DMS79 (cell line): ENCODE results near the gene ZNF276.
"Not testable (repeated sequence)": the region's sequence is repeated elsewhere in the genome, so short reads cannot be mapped to it uniquely, and the experiment has no call there.

Source experiments
- DNase-seq: peaks from one replicate; lab custom pipeline; 2025; lab: John Stamatoyannopoulos, UW

Gene ZNF276

DNA sequence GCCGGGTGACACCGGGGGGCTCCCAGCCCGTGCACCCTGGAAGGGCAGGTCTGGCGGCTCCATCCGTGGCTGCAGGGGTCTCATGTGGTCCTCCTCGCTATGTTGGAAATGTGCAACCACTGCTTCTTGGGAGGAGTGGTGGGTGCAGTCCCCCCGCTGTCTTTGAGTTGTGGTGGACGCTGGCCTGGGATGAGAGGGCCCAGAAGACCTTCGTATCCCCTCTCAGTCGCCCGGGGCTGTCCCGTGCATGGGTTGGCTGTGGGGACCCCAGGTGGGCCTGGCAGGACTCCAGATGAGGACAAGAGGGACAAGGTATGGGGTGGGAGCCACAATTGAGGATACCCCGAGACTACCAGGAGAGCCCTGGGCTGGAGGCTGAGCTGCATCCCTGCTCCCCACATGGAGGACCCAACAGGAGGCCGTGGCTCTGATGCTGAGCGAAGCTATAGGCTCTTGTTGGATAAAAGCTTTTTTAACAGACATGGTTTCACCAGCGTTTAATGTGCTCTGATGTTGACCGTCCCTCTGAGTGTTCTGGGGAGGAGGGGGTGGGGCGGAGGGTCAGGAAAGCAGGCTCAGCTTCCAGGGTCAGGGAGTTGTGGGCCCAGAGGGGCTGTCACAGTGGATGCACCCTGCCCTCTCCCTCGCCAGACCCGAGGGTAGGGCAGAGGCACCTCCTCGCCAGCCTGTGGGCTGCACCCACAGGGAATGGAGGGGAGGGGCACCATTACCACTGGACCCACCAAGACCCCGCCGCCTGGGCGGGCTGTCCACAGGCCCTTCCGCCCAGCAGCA, 25.3 kb upstream of the ZNF276 start:
- DNase-seq: no peak

GRCh38 chr16:89696670-89697128, 24.6 kb upstream of the ZNF276 start:
- DNase-seq: no peak

GRCh38 chr16:89697161-89697615, 24.1 kb upstream of the ZNF276 start:
- DNase-seq: no peak

DNA sequence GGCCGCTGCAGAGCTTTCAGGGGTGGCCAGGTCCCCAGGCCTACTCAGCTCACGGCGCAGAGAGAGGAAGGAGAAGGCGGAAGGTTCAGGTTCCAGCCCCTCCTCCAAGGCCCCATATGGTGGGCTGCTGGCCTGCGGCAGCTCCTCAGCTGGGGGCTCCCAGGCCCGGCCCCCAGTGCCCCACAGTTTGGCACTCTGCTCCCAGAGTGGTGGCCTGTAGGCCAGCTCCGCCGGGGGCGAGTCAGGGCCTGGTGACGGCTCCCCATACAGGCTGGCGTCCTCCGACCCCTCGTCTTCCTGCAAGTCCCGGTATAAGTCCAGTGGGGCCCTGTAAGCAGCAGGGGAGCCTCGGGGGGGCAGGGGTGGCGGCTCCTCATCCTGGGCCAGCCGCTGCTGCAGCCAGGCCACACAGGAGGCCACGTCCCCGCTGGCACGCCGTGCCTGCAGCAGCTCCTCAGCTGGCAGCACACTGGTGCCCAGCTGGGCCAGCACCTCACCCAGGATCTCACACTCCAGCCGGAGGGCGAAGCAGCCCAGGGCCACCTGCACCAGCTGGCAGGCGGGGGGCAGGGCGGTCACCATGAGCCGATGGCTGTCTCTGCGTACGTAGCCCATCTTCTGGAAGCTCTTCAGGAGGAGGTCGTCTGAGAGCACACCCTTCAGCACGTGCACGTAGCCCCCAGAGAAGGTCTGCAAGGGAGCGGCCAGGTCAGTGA, 23.6 kb upstream of the ZNF276 start:
- DNase-seq: no peak

- DNase-seq: not testable (repeated sequence)
Observed at GRCh38 chr16:89698717-89699116, 22.6 kb upstream of the ZNF276 start.

DNA sequence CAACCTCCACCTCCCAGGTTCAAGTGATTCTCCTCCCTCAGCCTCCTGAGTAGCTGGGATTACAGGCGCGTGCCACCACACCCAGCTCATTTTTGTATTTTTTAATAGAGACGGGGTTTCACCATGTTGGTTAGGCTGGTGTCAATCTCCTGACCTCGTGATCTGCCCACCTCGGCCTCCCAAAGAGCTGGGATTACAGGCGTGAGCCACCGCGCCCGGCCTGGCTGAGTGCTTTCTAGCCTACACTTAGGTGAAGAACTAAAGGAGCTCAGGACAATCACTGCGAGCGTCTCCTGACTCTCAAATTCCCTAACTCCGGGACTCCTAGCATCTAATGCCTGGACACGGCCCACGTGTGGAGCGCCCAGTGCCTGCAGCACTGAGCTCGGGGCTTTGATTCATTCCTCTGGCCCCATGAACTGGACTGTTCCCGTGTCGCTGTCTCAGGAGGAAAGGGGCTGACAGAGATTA, 21.7 kb upstream of the ZNF276 start:
- DNase-seq: not testable (repeated sequence)

DNA sequence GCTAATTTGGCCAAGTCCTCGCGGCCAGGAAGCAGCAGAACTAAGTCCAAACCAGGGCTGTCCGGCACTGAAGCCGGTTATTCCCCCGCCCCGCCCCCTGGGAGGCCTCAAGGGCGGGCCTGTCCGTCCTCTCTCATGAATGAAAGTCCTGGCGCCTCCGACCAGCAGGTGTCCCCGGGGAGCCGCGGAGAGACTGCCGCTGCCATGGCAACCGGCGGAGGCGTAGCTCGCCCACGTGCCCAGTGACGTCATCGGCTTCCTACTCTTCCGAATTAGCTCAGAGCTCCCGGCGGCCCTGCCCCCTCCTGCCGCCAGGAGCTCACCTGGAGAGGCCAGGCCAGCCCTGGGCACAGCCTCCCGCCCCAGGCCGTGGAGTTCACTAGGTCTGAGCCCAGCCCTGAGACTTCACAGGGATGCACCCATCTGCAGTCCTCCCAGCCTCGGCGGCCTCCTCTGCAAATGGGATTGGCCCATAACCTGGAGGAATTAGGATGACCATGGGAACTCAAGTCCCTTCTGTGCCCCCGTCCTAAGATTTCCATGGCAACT, 21.2 kb upstream of the ZNF276 start:
- peak; percentile 73 for DNase-seq

- no peak for DNase-seq
Observed at GRCh38 chr16:89700649-89701424, 20.5 kb upstream of the ZNF276 start.

DNA sequence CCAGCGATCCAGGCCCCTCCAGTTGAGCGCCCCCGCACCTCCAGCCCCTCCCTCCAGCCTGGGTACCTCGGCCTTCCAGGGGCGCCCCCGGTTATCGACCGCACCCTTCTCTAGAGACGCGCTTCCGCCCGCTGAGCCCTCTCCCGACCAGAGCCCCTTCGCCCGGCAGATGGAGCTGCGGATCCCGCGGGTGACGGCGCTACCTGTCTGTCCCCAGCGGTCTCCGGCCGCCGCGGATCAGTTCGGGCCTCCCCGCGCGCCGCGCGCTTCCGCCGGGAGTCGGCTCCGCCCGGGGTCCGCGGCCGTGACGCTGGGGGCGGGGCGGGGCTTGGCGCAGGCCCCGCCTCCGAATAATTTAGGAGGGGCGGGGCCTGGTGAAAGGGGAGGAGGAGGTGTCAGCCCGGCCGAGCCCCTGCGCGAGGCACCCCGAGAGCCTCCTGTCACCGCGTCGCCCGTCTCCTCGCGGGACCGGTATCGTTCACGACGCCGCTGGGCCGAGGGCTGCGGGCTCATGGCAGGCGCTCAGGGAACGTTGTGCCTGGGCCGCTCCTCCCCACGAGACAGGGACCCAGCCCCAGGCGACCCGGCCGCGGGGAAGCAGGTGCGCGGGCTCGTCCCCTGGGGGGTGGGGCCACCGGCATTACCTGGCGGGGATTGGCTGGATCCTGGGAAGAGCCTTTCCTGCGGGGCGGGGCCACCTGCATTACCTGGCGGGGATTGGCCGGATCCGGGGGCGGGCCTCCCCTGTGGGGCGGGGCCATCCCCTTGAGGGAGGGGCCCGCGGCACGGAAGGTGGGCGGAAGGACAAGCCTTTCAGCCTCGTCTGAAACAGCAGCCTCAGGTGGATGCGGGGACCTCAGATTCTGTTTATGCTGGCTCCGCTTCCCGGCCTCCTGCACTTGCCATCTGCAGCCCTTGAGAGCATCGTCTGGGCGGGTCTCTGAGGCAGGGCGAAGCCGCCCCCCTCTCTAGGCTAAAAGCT, 19.6 kb upstream of the ZNF276 start, which contains the start of gene SPATA2L:
Gene SPATA2L (minus strand): TSS at position 281 of the 982 bp plus-strand sequence. CDS start 473 bp downstream, outside the sequence.
- DNase-seq: peak; percentile 82

GRCh38 chr16:89704281-89704680, 17.1 kb upstream of the ZNF276 start:
- DNase-seq: no peak

- no peak for DNase-seq
Observed at GRCh38 chr16:89705006-89705405, 16.3 kb upstream of the ZNF276 start.

DNA sequence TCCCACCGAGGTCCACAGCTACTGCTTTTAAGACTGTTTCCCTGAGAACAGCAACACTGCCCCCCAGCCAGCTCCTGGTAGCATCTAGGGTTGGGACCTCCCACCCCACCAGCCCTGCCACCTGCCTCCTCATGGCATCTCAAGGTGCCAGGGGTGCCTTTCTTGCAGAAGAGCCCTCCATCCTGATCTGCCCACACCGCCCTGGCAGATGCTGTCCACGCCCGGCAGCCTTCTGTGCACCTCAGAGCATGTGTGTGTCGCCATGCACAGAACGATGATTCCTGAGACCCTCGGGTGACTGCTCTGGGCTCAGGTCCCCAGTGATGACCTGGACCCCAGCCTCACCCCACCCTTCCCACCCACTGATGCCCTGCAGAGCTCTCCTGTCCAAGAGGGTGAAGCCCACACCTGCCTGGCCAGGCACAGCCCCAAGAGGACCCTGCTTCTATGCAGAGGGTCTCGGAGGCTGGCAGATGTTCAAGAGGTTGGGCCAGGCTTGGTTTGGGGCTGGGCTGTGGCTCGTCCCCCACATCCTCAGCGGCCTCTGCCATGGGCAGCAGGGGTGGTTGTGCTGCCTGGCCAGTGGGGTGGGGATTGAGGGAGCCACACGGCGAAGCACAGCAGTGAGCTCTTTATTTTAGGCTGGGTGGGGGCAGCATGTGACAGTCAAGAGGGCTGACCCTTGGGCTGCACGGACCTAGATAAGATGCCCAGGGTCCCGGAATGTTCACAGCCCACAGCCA, 14.6 kb upstream of the ZNF276 start:
- no peak for DNase-seq

DNA sequence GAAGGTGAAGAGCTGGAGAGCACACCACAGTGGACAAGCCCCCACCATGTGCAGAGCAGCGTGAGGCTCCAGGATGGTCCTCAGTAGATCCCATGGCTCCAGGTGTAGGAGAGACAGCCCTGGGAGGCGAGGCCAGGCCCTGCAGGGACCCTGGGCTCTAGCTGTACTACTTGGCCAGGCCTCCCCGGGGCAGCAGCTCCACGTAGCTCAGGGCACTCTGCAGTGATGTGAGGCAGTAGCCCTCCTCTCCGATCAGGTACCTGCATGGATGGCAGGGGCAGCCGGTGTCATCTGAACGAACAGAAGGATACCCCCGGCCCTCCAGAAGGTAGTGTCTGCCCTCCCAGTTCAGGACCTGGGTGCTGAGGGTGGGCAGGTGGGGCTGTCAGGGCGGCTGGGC, 13.6 kb upstream of the ZNF276 start:
- no peak for DNase-seq

GRCh38 chr16:89708481-89708931, 12.8 kb upstream of the ZNF276 start:
- no peak for DNase-seq

GRCh38 chr16:89709166-89709565, 12.2 kb upstream of the ZNF276 start:
- no peak for DNase-seq

- no peak for DNase-seq
Observed at GRCh38 chr16:89709716-89710432, 11.5 kb upstream of the ZNF276 start.

GRCh38 chr16:89710709-89711564, 10.4 kb upstream of the ZNF276 start:
- no peak for DNase-seq

GRCh38 chr16:89711601-89712273, 9.6 kb upstream of the ZNF276 start:
- no peak for DNase-seq
